SK-MEL-5 (cell line): ENCODE results near the gene PADI4. TPM values are rescaled to one million over a fixed set of nuclear protein-coding genes. Genes with fewer than 3 reads are reported as not detected.
A peak's percentile ranks its signal among the peaks of the same experiment; 100 is the strongest.

Experiments
- DNase-seq: peaks from one replicate; pipeline ENCODE4 v3.0.0-alpha.2; 2016; ENCODE audit warnings: low read depth, low spot score
- in situ Hi-C: cut with HindIII; loops from 2 replicates; pipeline ENCODE4 v1.10.0; 2016; ENCODE audit warnings: low sequenced_read_pairs, high pct_unique_total_duplicates, low pct_unique_long_range_greater_than_20kb
- polyA plus RNA-seq, 2 experiments: library from polyadenylated mRNA; depleted of rRNA; stranded (reverse); fragments of >200 nt; gene quantifications; 2 replicates each; pipeline ENCODE4 v1.2.3, GENCODE V29; 2015
- total RNA-seq: library from RNA; depleted of rRNA; stranded (reverse); fragments of >200 nt; shearing (Covaris generic); gene quantifications from 2 replicates; pipeline ENCODE4 v1.2.3, GENCODE V29; 2014; rRNA removed

Gene PADI4, protein sequence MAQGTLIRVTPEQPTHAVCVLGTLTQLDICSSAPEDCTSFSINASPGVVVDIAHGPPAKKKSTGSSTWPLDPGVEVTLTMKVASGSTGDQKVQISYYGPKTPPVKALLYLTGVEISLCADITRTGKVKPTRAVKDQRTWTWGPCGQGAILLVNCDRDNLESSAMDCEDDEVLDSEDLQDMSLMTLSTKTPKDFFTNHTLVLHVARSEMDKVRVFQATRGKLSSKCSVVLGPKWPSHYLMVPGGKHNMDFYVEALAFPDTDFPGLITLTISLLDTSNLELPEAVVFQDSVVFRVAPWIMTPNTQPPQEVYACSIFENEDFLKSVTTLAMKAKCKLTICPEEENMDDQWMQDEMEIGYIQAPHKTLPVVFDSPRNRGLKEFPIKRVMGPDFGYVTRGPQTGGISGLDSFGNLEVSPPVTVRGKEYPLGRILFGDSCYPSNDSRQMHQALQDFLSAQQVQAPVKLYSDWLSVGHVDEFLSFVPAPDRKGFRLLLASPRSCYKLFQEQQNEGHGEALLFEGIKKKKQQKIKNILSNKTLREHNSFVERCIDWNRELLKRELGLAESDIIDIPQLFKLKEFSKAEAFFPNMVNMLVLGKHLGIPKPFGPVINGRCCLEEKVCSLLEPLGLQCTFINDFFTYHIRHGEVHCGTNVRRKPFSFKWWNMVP
- total RNA-seq: not detected in 2 replicates
- not detected in 2 replicates for polyA plus RNA-seq (2015; cell fraction: cytosol; rRNA removed)
- polyA plus RNA-seq (2015; cell fraction: nucleus; rRNA removed): not detected in 2 replicates

DNA sequence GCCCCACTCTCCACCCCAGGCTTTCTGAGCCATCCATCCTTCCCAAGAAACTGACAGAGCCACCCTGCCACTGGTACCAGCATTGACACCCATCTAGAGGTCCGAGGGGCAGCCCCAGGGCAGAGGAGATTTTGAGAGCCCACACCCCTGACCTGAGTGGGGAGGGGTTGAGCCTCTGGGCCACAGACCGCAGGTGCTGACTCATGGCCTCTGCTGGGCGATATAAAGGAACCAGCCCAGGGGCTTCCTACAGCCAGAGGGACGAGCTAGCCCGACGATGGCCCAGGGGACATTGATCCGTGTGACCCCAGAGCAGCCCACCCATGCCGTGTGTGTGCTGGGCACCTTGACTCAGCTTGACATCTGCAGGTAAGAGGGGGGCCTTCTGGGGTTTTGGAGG is at the start of gene PADI4:
PADI4 (plus strand) TSS at position 252 of the 400 bp plus-strand sequence; CDS start at position 278, 26 bp downstream.
- no peak for DNase-seq

GRCh38 chr1:17258758-17259130 is 49.3 kb upstream of the PADI4 start:
- DNase-seq: no peak
- in situ Hi-C loops: no loop called here

More for the DNA sequence above, at the start of gene PADI4:
- in situ Hi-C loops: no loop called here

DNA sequence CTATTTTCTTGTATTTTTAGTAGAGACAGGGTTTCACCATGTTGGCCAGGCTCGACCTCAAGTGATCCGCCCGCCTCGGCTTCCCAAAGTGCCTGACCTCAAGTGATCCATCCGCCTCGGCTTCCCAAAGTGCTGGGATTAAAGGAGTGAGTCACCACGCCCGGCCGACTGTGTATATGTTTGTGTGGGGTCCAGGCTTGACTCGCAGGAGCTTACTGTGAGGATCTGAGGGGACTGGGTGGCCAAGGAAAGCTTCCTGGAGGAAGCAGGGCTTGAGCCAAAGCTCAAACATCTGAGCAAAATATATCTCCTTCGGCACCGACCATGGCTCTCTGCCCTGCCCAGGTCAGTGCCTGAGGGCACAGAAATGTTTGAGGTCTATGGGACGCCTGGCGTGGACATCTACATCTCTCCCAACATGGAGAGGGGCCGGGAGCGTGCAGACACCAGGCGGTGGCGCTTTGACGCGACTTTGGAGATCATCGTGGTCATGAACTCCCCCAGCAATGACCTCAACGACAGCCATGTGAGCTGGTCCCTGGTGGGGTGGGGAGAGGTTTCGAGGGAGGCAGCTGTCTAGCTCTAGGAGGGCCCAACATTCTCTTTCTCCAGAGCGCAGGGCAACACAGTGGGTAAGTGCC is 48.6 kb upstream of the PADI4 start:
- no peak for DNase-seq
- in situ Hi-C loops: no loop called here

DNA sequence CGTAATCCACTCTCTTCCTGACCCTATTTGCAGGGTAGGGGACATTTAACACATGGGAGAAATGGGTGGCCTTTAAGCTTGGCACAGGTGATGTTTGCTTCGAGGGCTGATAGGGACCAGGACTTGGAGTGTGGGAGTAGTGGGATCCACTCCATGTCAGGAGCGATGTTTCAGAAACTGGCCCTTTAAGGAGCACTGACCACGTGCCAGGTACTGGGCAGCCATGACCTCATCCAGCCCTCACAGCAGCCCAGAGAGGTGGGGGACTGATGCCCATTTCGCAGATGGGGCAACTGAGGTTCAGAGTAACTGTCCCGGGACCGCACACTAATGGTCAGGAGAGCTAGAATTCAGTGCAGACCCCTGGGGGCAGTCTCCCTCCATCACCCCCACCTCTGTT is 47.7 kb upstream of the PADI4 start:
- no peak for DNase-seq

GRCh38 chr1:17260738-17261137 is 47.3 kb upstream of the PADI4 start:
- no peak for DNase-seq
- in situ Hi-C loops: no loop called here

More for the DNA sequence above, 47.7 kb upstream of the PADI4 start:
- in situ Hi-C loops: no loop called here

DNA sequence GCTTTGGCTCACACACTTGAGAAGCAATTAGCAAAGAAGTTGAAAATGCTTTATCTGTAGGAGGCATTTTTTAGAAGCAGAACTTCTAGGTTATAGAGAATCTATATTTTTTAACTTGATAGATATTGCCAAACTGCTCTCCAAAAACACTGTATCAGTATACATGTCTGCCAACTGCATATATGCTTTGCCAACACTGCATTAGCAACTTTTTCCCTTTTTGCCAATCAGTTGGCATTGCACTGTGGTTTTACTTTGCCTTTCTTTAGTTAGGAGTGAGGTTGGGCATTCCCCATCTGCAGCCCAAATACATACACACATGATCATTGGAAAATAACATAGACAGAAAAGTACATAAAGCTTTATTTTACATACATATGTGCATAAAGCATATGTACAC is 44.1 kb upstream of the PADI4 start:
- in situ Hi-C loops: no loop called here
- no peak for DNase-seq

DNA sequence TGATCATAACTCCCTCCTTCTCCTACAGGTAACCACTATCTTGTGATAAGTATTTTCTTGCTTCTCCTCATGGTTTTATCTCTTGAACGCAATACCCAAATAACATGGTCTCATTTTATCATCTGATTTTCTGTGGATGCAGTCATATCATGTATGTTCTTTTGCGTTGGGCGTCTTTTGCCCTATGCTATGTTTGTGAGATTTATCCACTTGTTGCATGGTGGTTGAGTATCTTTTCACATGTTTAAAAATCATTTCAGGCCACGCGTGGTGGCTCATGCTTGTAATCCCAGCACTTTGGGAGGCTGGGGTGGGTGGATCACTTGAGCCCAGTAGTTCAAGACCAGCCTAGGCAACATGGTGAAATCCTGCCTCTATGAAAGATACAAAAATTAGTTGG is 43.5 kb upstream of the PADI4 start:
- in situ Hi-C loops: no loop called here
- no peak for DNase-seq

DNA sequence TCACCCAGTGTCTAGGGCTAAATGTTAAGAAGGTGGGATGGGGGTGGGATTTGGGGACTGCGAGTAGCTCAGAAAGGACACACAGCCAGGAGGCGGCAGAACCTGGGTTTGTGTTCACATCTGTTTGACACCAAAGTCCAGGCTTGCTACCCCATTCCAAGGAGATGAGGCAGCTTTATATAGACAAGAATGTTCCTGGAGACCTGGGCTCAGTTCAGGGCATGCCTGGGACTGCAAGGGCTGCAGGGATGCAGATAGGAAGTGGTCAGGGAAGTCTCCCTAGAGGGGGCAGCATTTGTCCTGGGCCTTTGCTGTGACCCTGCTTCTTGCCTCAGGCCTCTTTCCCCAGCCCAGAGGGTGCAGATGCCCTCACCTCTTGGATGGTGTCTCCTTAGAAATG is 42.8 kb upstream of the PADI4 start:
- DNase-seq: no peak
- in situ Hi-C loops: no loop called here

DNA sequence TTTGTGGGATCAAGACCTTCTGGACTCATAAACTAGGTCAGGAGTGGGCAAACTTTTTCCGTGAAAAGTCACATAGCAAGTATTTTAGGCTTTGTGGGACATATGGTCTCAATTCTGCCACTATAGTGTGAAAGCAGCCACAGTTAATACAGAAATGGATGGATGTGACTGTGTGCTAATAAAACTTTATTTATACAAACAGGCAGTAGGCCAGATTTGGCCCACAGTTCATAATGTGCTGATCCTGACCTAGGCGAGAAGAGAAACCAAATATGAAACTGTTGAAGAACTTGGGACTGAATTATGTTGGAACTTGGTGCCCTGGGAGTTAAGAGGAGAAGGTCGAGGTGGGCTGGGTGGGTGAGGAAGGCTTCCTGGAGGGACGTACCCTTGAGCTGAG is 42.0 kb upstream of the PADI4 start:
- no peak for DNase-seq
- in situ Hi-C loops: no loop called here

DNA sequence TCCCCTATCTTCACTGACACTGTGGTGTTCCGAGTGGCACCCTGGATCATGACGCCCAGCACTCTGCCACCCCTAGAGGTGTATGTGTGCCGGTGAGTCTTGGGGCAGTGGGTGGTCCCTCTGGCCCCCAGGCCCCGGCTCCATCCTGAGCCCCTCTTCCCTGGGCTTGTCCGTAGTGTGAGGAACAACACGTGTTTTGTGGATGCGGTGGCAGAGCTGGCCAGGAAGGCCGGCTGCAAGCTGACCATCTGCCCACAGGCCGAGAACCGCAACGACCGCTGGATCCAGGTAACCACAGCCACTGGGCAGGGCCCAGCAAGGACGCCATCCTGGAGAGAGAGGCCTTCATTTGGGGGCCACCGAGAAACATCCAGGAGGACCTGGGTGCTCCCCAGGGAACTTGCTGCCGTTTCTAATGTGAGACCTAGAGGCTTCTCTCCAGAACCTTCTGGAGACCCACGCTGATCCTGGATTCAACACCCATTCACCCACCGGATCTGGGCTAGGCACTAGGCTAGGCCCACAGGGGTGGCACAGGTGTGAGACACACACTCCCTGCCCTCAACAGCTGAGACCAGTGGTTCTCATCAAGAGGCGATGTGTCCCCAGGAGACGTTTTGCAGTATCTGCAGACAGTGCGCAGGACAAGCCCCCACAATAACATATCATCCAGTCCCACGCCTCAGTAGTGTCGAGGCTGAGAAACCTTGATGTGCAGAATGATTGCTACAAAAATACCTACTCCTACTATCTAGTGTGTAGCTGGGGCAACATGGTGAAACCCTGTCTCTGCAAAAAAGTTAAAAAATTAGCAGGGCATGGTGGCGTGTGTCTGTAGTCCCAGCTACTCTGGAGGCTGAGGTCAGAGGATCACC is 36.9 kb upstream of the PADI4 start:
- in situ Hi-C loops: no loop called here
- no peak for DNase-seq

DNA sequence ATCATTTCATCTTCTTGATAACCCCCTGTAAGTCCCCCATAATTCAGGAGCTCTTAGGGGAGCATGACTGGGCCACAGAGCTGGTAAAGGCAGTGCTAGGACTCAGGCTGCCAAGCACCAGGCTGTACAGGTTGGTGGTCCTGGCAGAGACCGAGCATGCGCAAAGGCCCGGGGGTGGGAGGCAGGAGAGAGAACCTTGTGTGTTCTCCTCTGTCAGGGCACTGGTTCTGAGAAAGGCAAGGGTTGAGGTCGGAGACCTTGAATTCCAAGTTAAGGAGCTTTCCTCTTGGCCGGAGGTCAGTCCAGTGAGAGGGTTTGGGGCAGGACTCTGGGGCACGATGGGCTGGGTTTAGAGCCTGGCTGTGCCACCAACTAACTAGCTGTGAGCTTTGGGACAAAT is 35.9 kb upstream of the PADI4 start:
- in situ Hi-C loops: no loop called here
- no peak for DNase-seq

GRCh38 chr1:17272646-17273045 is 35.4 kb upstream of the PADI4 start:
- in situ Hi-C loops: no loop called here
- DNase-seq: no peak

DNA sequence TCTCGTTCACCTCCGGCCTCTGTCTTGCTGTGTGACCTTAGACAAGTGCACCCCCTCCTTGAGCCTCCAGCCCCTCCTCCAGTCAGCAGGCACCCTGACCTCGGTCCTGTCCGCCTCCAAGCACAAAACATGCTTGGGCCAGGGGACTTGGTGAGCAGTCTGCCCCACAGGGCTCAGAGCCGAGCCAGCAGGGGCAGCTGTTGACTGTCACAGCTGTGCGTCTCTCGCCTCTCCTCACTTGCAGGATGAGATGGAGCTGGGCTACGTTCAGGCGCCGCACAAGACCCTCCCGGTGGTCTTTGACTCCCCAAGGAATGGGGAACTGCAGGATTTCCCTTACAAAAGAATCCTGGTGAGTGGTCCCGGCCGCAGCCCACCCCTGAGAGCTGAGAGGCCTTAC is 34.9 kb upstream of the PADI4 start:
- DNase-seq: no peak
- in situ Hi-C loops: no loop called here

DNA sequence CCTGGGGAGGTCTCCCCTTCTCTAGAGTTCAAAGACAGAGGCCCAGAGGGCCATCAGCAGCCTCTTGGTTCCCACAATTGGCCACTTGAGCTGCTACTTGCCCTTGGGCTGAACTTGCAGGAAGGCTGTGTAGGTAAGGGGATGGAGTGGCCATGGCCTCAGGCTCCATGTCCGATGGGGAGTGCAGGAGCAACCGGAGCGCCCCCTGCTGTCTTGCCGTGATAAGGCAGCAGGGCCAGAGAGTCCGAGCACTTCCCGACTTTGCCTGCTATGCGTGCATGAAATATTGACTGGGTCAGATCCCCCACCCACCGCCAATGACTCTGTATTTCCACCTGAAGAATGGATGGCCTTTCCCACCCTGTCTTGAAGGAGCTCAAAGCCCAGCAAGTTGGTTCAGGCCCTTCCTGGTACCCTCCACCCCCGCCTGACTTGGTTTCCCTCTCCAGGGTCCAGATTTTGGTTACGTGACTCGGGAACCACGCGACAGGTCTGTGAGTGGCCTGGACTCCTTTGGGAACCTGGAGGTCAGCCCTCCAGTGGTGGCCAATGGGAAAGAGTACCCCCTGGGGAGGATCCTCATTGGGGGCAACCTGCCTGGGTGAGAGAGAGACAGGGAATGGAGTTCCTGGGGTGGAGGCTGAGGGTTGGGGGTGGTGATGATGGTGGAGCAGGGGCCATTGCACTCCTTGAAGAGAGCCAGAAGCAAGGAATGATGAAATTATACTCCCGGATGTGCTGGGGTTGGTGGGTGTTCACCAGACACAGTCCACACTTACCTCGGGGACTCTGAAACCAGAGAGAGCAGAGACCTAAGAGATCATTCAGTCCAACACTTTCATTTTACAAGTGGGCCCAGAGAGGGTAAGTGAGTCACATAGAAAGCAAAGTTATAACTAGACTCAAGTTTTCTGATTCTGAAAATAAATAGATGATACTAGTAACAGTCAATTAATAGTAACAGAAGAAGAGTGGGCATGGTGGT is 33.5 kb upstream of the PADI4 start:
- in situ Hi-C loops: no loop called here
- DNase-seq: peak; percentile 69

- in situ Hi-C loops: no loop called here
- no peak for DNase-seq
Measured at GRCh38 chr1:17276568-17276967, 31.4 kb upstream of the PADI4 start.

DNA sequence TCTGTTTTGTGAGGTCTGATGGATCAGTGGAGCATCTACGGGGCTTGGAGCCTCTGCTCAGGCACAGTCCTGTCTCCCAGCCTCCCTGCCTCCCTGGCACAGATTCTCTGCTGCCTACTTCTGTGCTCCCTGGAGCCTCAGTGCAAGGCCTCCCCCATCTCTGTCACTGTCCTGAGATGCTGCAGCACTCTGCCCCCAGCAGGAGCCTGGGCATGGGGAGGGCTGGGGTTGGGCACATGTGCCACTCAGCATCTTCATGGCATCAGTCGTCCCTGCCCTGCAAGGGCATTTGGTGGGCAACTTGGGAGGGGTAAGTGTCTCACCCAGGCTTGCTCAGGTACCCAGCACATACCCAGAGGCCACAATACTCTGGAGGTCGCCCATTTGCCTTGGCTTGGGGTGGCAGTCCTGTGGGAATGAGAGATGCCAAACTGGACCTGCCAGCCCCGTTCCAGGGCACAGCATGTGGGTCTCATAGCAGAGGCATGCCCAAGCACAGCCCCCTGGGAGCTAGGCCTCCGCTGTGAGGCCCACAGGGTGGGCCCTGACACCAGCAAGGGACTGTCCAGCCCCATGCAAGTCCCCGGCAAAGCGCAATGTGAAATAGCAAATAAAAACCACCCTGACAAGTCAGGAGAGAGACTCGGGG is 30.4 kb upstream of the PADI4 start:
- DNase-seq: no peak
- in situ Hi-C loops: no loop called here
